H1 (cell line): Measurements from ENCODE around the gene CALR. TPM values are rescaled to one million over a fixed set of nuclear protein-coding genes. Genes with fewer than 3 reads are reported as not detected.

Source experiments
- CTCF ChIA-PET: fragments of 300-600 bp; sonication (Branson Sonifier 250); formaldehyde crosslinking; loops from one replicate; lab custom pipeline; 2021; ENCODE audit not compliant: partially characterized antibody; lab: Charles Lee
- POLR2A ChIA-PET: fragments of 300-600 bp; sonication (Branson Sonifier 250); formaldehyde crosslinking; loops from one replicate; lab custom pipeline; 2021; ENCODE audit warnings: inconsistent platforms; ENCODE audit not compliant: partially characterized antibody; lab: Charles Lee
- DNase-seq, 2 experiments: peaks; one replicate each; pipeline versions ENCODE4 v3.0.0 to v3.0.0-alpha.2; 2010 to 2022; ENCODE audit warnings: low spot score in 2 of 2, low read depth in 1 of 2, mixed read lengths in 1 of 2
- FAIRE-seq: peaks from 2 replicates; lab custom pipeline; 2011; peaks lifted over from hg19 to GRCh38; lab: Jason Lieb, UNC
- H2AFZ ChIP-seq: 2 replicates; pipeline ENCODE4 v1.8.1; 2012; ENCODE audit warnings: low read length, inconsistent platforms
- H2AK5ac ChIP-seq: 2 replicates; pipeline ENCODE4 v1.6.1; 2013; ENCODE audit warnings: low read depth, low read length
- H2BK120ac ChIP-seq: replicated peaks from 2 replicates; pipeline ENCODE3; 2013; ENCODE audit warnings: low read depth, low read length, inconsistent platforms
- H2BK12ac ChIP-seq: 2 replicates; pipeline ENCODE4 v1.6.1; 2013; ENCODE audit warnings: low read depth, low read length
- H2BK15ac ChIP-seq: 2 replicates; pipeline ENCODE4 v1.6.1; 2013; ENCODE audit warnings: low read length
- H2BK20ac ChIP-seq: 2 replicates; pipeline ENCODE4 v1.6.1; 2013; ENCODE audit warnings: low read length
- H2BK5ac ChIP-seq: 2 replicates; pipeline ENCODE4 v1.6.1; 2013; ENCODE audit warnings: low read depth, low read length
- H3K14ac ChIP-seq: 2 replicates; pipeline ENCODE4 v1.6.1; 2013; ENCODE audit warnings: inconsistent platforms; ENCODE audit not compliant: insufficient read length
- H3K18ac ChIP-seq: 2 replicates; pipeline ENCODE4 v1.6.1; 2013; ENCODE audit warnings: low read length; ENCODE audit errors: extremely low read depth
- H3K23ac ChIP-seq: 2 replicates; pipeline ENCODE4 v1.6.1; 2013; ENCODE audit warnings: inconsistent platforms; ENCODE audit not compliant: insufficient read length
- H3K23me2 ChIP-seq: 2 replicates; pipeline ENCODE4 v1.6.1; 2013; ENCODE audit warnings: low read depth, low read length
- H3K27ac ChIP-seq: 2 replicates; pipeline ENCODE4 v1.6.1; 2011; ENCODE audit warnings: low read depth, low read length, inconsistent platforms
- H3K27me3 ChIP-seq, 4 experiments: replicated peaks in 1 of 4; 1 replicate in 1 of 4; 2 replicates in 3 of 4; pipeline versions ENCODE4 v1.6.1 to v1.8.1; 2011 to 2013; ENCODE audit warnings: low read length in 3 of 4, mild to moderate bottlenecking in 3 of 4, inconsistent platforms in 2 of 4, mixed read lengths in 2 of 4, moderate library complexity in 1 of 4; ENCODE audit not compliant: control insufficient read depth in 3 of 4, insufficient read depth in 3 of 4; ENCODE audit errors: extremely low read depth in 1 of 4
- H3K36me3 ChIP-seq, 4 experiments: 2 replicates each; pipeline versions ENCODE4 v1.6.1 to v1.8.1; 2011 to 2013; ENCODE audit warnings: mild to moderate bottlenecking in 4 of 4, low read length in 3 of 4, moderate library complexity in 2 of 4, control low read depth in 1 of 4, inconsistent platforms in 1 of 4; ENCODE audit not compliant: insufficient read depth in 4 of 4, control insufficient read depth in 2 of 4
- H3K4ac ChIP-seq: replicated peaks from 2 replicates; pipeline ENCODE3; 2013; ENCODE audit warnings: low read length, low read depth, mixed read lengths, inconsistent platforms; ENCODE audit not compliant: insufficient read length
- H3K4me1 ChIP-seq, 4 experiments: replicated peaks in 1 of 4; 1 replicate in 1 of 4; 2 replicates in 3 of 4; pipeline versions ENCODE4 v1.6.1 to v1.8.1; 2011 to 2013; ENCODE audit warnings: low read length in 3 of 4, inconsistent platforms in 2 of 4, mixed read lengths in 1 of 4; ENCODE audit not compliant: insufficient read depth in 4 of 4, control insufficient read depth in 3 of 4
- H3K4me2 ChIP-seq, 2 experiments: 2 replicates each; pipeline versions ENCODE4 v1.6.1 to v1.8.1; 2011 to 2013; ENCODE audit warnings: low read depth in 2 of 2, low read length in 2 of 2, control low read depth in 1 of 2, inconsistent platforms in 1 of 2, mild to moderate bottlenecking in 1 of 2; ENCODE audit not compliant: insufficient read depth in 1 of 2
- H3K4me3 ChIP-seq, 4 experiments: fragments of 200-600, 300-600 bp in 1 of 4; sonication (generic), shearing (Covaris generic), sonication (Bioruptor Twin) in 1 of 4; 2 replicates each; pipeline versions ENCODE4 v1.5.1 to v1.8.1; 2011 to 2016; ENCODE audit warnings: low read length in 4 of 4, low read depth in 3 of 4, control low read depth in 2 of 4, inconsistent platforms in 2 of 4, mild to moderate bottlenecking in 2 of 4, mixed read lengths in 1 of 4, moderate library complexity in 1 of 4; ENCODE audit not compliant: insufficient read depth in 2 of 4; ENCODE audit errors: extremely low read depth in 1 of 4
- H3K56ac ChIP-seq: replicated peaks from 2 replicates; pipeline ENCODE3; 2013; ENCODE audit warnings: low read depth, mild to moderate bottlenecking, mixed read lengths, low read length, inconsistent platforms; ENCODE audit not compliant: insufficient read length
- H3K79me1 ChIP-seq: 2 replicates; pipeline ENCODE4 v1.6.1; 2013; ENCODE audit warnings: low read depth, low read length, control low read depth
- H3K79me2 ChIP-seq, 2 experiments: 2 replicates each; pipeline versions ENCODE4 v1.6.1 to v1.8.1; 2012 to 2013; ENCODE audit warnings: low read length in 2 of 2, mild to moderate bottlenecking in 2 of 2, inconsistent platforms in 1 of 2; ENCODE audit not compliant: insufficient read depth in 2 of 2, control insufficient read depth in 1 of 2
- H3K9ac ChIP-seq, 4 experiments: replicated peaks in 1 of 4; 1 replicate in 1 of 4; 2 replicates in 3 of 4; pipeline versions ENCODE4 v1.6.1 to v1.8.1; 2011 to 2013; ENCODE audit warnings: low read depth in 3 of 4, low read length in 3 of 4, control low read depth in 2 of 4, mild to moderate bottlenecking in 2 of 4, moderate library complexity in 2 of 4, inconsistent platforms in 1 of 4; ENCODE audit errors: extremely low read depth in 1 of 4
- H3K9me3 ChIP-seq, 2 experiments: 2 replicates each; pipeline versions ENCODE4 v1.6.1 to v1.8.1; 2012 to 2013; ENCODE audit warnings: mild to moderate bottlenecking in 2 of 2, moderate library complexity in 2 of 2, control low read depth in 1 of 2, inconsistent platforms in 1 of 2, low read depth in 1 of 2, low read length in 1 of 2, mixed read lengths in 1 of 2; ENCODE audit not compliant: insufficient read depth in 2 of 2
- H4K20me1 ChIP-seq, 2 experiments: replicated peaks in 1 of 2; 2 replicates each; pipeline versions ENCODE3 to v1.8.1; 2011 to 2013; ENCODE audit warnings: inconsistent platforms in 2 of 2, low read length in 2 of 2, mild to moderate bottlenecking in 1 of 2; ENCODE audit not compliant: insufficient read depth in 2 of 2, control insufficient read depth in 1 of 2
- H4K5ac ChIP-seq: 2 replicates; pipeline ENCODE4 v1.6.1; 2013; ENCODE audit warnings: low read length, low read depth, mixed read lengths, inconsistent platforms; ENCODE audit not compliant: insufficient read length
- H4K8ac ChIP-seq: 2 replicates; pipeline ENCODE4 v1.8.0; 2013; ENCODE audit warnings: mild to moderate bottlenecking, moderate library complexity, low read length, inconsistent platforms; ENCODE audit not compliant: insufficient read depth; ENCODE audit errors: extremely low read depth
- H4K91ac ChIP-seq: replicated peaks from 2 replicates; pipeline ENCODE3; 2013; ENCODE audit warnings: low read length, mixed read lengths, inconsistent platforms; ENCODE audit not compliant: insufficient read length
- POLR2AphosphoS5 ChIP-seq: IDR thresholded peaks from 2 replicates; pipeline ENCODE4 v1.6.1; 2011; ENCODE audit warnings: low read depth, low read length
- WGBS, 2 experiments: shearing (Covaris generic) in 1 of 2; methylation state at CpG; one replicate each; pipeline versions ENCODE4 v1.1.6 to v1.1.7; 2013 to 2015; ENCODE audit warnings: low lambda C conversion rate in 2 of 2, mixed read lengths in 2 of 2, inconsistent platforms in 1 of 2, low coverage in 1 of 2, missing lambda C conversion rate in 1 of 2; ENCODE audit not compliant: insufficient replicate concordance in 2 of 2, insufficient coverage in 1 of 2, insufficient read length in 1 of 2; ENCODE audit errors: extremely low coverage in 1 of 2, missing lambda C conversion rate in 1 of 2; 5-methylcytosine and 5-hydroxymethylcytosine counted together
- polyA plus RNA-seq, 7 experiments: library from polyadenylated mRNA; depleted of rRNA in 3 of 7; stranded (reverse) in 5 of 7; unstranded in 2 of 7; fragments of >200 nt in 5 of 7; fragments of 200-250 nt in 2 of 7; gene quantifications; 1 replicate in 5 of 7; 2 replicates in 1 of 7; 4 replicates in 1 of 7; pipeline versions ENCODE4 v1.2.1 to v1.2.3, GENCODE V29; 2011 to 2013; ENCODE audit warnings: missing spikeins in 2 of 7, mixed read lengths in 2 of 7
- total RNA-seq: library from RNA; stranded (reverse); fragmentation: NEBNext Ultra II Directional; extraction: Animal tissue kit (Norgen Biotek cat#: 25700); gene quantifications from 2 replicates; pipeline ENCODE4 v1.2.1, GENCODE V29; 2021

The CALR gene
- total and polyA plus RNA-seq, 2 of the 8 experiments (the other 6 are each of a cell fraction or from before 2014, with no cell fraction given) = 591 to 1,155 TPM

DNA sequence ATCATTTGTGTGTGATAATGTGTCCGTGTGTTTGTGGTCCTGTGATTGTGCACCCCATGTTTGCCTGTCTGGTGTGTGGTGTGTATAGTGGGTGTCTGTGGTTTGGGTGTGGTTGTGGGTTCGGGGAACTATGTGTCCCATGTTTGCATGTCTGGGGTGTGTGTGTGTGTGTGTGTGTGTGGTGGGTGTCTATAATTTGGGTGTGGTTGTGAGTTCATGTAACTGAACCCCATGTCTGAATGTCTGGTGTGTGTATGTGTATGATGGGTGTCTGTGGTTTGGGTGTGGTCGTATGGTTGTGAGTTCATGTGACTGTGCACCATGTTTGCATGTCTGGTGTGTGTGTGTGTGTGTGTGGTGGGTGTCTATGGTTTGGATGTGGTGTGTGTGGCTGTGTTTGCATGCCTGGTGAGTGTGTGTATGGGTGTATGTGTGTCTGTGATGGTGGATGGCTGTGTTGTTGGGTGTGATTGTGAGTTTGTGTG is 45.8 kb downstream of the CALR start:
- Histone ChIP-seq H3K56ac (peak overlapping the region; percentile 90), H3K4ac (peak overlapping the region; percentile 69), H4K5ac (no peak overlapping the region), H2BK15ac (peak overlapping the region; percentile 97), H4K20me1 (peaks cover 0 to 18% of the 10 kb centered on the region in 2 experiments), H3K23me2 (peaks cover 16% of the 10 kb centered on the region), H2BK12ac (peak overlapping the region; percentile 6; the same call in 1 of the 2 replicates), H3K4me1 (peaks cover 0 to 7% (median 3%) of the 10 kb centered on the region in 4 experiments; a peak in 4 of 7 replicates), H2BK5ac (no peak overlapping the region), H2BK120ac (no peak overlapping the region), H3K79me1 (no peaks in the 10 kb centered on the region), H2BK20ac (peak overlapping the region; percentile 99), H3K18ac (no peak overlapping the region; the same call in 1 of the 2 replicates), H4K91ac (no peak overlapping the region), H3K23ac (no peak overlapping the region), H3K79me2 (no peaks in the 10 kb centered on the region), H3K9ac (no peak overlapping the region), H3K14ac (no peak overlapping the region), H2AK5ac (peak overlapping the region; percentile 70; the same call in 1 of the 2 replicates), H3K36me3 (no peaks in the 10 kb centered on the region), H4K8ac (no peak overlapping the region), H3K27me3 (peaks cover 2 to 41% (median 34%) of the 10 kb centered on the region in 4 experiments), H3K27ac (no peak overlapping the region), H3K4me2 (no peak overlapping the region), H3K4me3 (no peak overlapping the region), H2AFZ (no peak overlapping the region), H3K9me3 (no peaks in the 10 kb centered on the region)
- no peak for FAIRE-seq
- no peak for TF ChIP-seq POLR2AphosphoS5
- POLR2A ChIA-PET = interaction anchor here (0.8 to 1.9 kb wide), 3 partner anchors 12 to 117 kb away, joined by 3 to 4 read pairs (median 3); no protein-coding TSS in a partner anchor
- CTCF ChIA-PET = interaction anchor here (0.6 to 16.3 kb wide), 17 partner anchors 8 to 702 kb away, joined by 3 to 431 read pairs (median 6); partner anchors contain the start of gene DAND5
- no peak for DNase-seq
- 82% methylated on average over 3 of the region's 3 CpGs; no CpG with 5 or more reads in 1 of the 2 experiments for WGBS, 2 experiments
